Neuronal stem cell (in vitro differentiated cells): ENCODE measurements around the gene OSGIN1.

Experiments used
- DNase-seq: peaks from one replicate; pipeline ENCODE4 v3.0.0-alpha.2; 2013; ENCODE audit warnings: low spot score
- H2AFZ ChIP-seq: one replicate; pipeline ENCODE4 v1.6.1; 2013; ENCODE audit warnings: mild to moderate bottlenecking, low read length, inconsistent platforms
- H2AK5ac ChIP-seq: 2 replicates; pipeline ENCODE4 v1.6.1; 2013; ENCODE audit warnings: low read depth, mild to moderate bottlenecking, inconsistent platforms, low read length, moderate library complexity, mixed read lengths
- H2BK120ac ChIP-seq: 2 replicates; pipeline ENCODE4 v1.6.1; 2013; ENCODE audit warnings: low read depth, mild to moderate bottlenecking, inconsistent platforms, low read length, moderate library complexity, mixed read lengths
- H2BK12ac ChIP-seq: one replicate; pipeline ENCODE4 v1.6.1; 2013; ENCODE audit warnings: low read length, inconsistent platforms
- H2BK15ac ChIP-seq: 2 replicates; pipeline ENCODE4 v1.6.1; 2013; ENCODE audit warnings: mild to moderate bottlenecking, low read length, inconsistent platforms, mixed read lengths
- H2BK5ac ChIP-seq: one replicate; pipeline ENCODE4 v1.6.1; 2013; ENCODE audit warnings: inconsistent platforms, mild to moderate bottlenecking, low read length, moderate library complexity
- H3K14ac ChIP-seq: one replicate; pipeline ENCODE4 v1.6.1; 2013; ENCODE audit warnings: low read length, inconsistent platforms
- H3K18ac ChIP-seq: 2 replicates; pipeline ENCODE4 v1.6.1; 2013; ENCODE audit warnings: low read length, inconsistent platforms
- H3K23ac ChIP-seq: 2 replicates; pipeline ENCODE4 v1.6.1; 2013; ENCODE audit warnings: low read depth, mild to moderate bottlenecking, mixed read lengths, low read length, inconsistent platforms; ENCODE audit not compliant: poor library complexity
- H3K27ac ChIP-seq: replicated peaks from 3 replicates; pipeline ENCODE4 v1.5.1; 2013; ENCODE audit warnings: low read length, inconsistent platforms
- H3K27me3 ChIP-seq, 3 experiments: 2 replicates each; pipeline ENCODE4 v1.6.1; 2013; ENCODE audit warnings: low read length in 3 of 3, mild to moderate bottlenecking in 2 of 3, inconsistent platforms in 1 of 3, low read depth in 1 of 3, mixed read lengths in 1 of 3, moderate library complexity in 1 of 3; ENCODE audit not compliant: control insufficient read depth in 3 of 3, insufficient read depth in 3 of 3
- H3K36me3 ChIP-seq, 2 donors: replicated peaks in 1 of 2; 2 replicates each; pipeline ENCODE4 v1.6.1; 2013; ENCODE audit warnings: low read length in 2 of 2; ENCODE audit not compliant: control insufficient read depth in 2 of 2, insufficient read depth in 2 of 2
- H3K4ac ChIP-seq: 2 replicates; pipeline ENCODE4 v1.6.1; 2013; ENCODE audit warnings: inconsistent platforms, mild to moderate bottlenecking, low read length, moderate library complexity
- H3K4me1 ChIP-seq, 2 donors: 1 replicate in 1 of 2; 2 replicates in 1 of 2; pipeline ENCODE4 v1.6.1; 2013; ENCODE audit warnings: low read length in 2 of 2, low read depth in 1 of 2; ENCODE audit not compliant: control insufficient read depth in 2 of 2, insufficient read depth in 1 of 2
- H3K4me2 ChIP-seq: one replicate; pipeline ENCODE4 v1.6.1; 2013; ENCODE audit warnings: mild to moderate bottlenecking, low read length, inconsistent platforms; ENCODE audit not compliant: insufficient read depth, poor library complexity, severe bottlenecking
- H3K4me3 ChIP-seq, 2 donors: 2 replicates each; pipeline ENCODE4 v1.5.1; 2013; ENCODE audit warnings: low read length in 2 of 2, mild to moderate bottlenecking in 2 of 2, inconsistent platforms in 1 of 2, moderate library complexity in 1 of 2
- H3K79me1 ChIP-seq: one replicate; pipeline ENCODE4 v1.6.1; 2013; ENCODE audit warnings: low read depth, mild to moderate bottlenecking, inconsistent platforms, low read length, moderate library complexity
- H3K9ac ChIP-seq: one replicate; pipeline ENCODE4 v1.6.1; 2013; ENCODE audit warnings: mild to moderate bottlenecking, low read depth, low read length, inconsistent platforms; ENCODE audit not compliant: poor library complexity
- H3K9me3 ChIP-seq, 2 donors: replicated peaks in 1 of 2; 2 replicates each; pipeline versions ENCODE3 to v1.6.1; 2013; ENCODE audit warnings: low read length in 2 of 2, mild to moderate bottlenecking in 2 of 2, inconsistent platforms in 1 of 2, low read depth in 1 of 2, mixed read lengths in 1 of 2, moderate library complexity in 1 of 2; ENCODE audit not compliant: control insufficient read depth in 2 of 2, insufficient read depth in 1 of 2
- H4K8ac ChIP-seq: one replicate; pipeline ENCODE4 v1.6.1; 2013; ENCODE audit warnings: low read depth, mild to moderate bottlenecking, inconsistent platforms, low read length, moderate library complexity
- H4K91ac ChIP-seq: one replicate; pipeline ENCODE4 v1.6.1; 2013; ENCODE audit warnings: low read length, low read depth, mild to moderate bottlenecking, inconsistent platforms; ENCODE audit not compliant: poor library complexity
- WGBS, 2 donors: extraction: QIAGEN DNeasy Blood & Tissue Kit; methylation state at CpG; one replicate each; pipeline ENCODE4 v1.1.7; 2013; ENCODE audit warnings: missing lambda C conversion rate in 2 of 2, mixed read lengths in 1 of 2; ENCODE audit not compliant: insufficient read length in 2 of 2, insufficient replicate concordance in 1 of 2; ENCODE audit errors: extremely low coverage in 2 of 2; 5-methylcytosine and 5-hydroxymethylcytosine counted together

OSGIN1 gene

DNA sequence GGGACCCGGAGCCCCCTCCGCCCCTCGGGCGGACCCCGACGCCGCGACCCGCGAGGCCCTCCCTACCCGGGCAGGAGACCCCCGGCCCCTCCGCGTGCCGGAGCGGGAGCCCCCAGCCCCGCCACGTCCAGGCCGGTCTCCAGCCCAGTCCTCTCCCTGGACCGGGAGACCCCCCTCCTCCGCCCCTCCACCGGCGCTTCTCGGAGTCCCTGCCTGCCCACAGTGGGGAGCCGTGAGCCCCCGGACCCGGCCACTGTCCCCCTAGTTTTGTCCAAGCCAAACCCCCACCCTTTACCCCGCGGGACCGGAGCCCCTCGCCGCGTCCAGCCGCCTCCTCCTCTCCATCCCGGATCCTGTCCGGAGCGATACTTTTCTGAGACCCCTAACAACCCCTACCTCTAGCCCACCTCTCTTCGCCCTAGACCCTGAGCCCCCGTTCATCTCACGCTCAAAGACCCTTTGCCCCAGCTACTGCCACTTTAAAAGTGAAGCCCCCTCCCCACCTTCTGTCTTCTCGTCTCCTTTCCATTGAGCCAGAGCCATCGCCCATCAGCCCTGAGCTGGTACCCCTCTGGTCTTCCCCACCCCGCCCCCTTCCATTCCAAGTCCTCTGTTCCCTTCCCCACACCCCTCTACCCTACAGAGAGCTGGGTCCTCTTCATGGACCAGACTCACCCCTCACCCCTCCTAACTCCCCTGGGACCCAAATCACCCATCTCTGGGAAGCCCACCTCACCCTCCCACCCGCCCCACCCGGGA lies 16.0 kb downstream of the OSGIN1 start:
- H4K91ac ChIP-seq: no peak overlapping the region
- peaks cover 2% of the 10 kb centered on the region for H3K79me1 ChIP-seq
- H2BK120ac ChIP-seq: no peak overlapping the region
- WGBS, 2 donors: no CpG with 5 or more reads among the region's 45 CpGs
- no peak overlapping the region for H4K8ac ChIP-seq
- no peak overlapping the region for H3K27ac ChIP-seq
- no peak overlapping the region for H2BK5ac ChIP-seq
- peaks cover 0 to 2% (median 0%) of the 10 kb centered on the region in 3 experiments for H3K27me3 ChIP-seq
- H3K18ac ChIP-seq: peak overlapping the region; percentile 74
- H3K4me3 ChIP-seq: peak overlapping the region; percentile 53 to 83
- H3K4me1 ChIP-seq: peaks cover 8 to 10% of the 10 kb centered on the region in 2 donors
- peak overlapping the region; percentile 92 for H2AFZ ChIP-seq
- H2BK12ac ChIP-seq: no peak overlapping the region
- no peaks in the 10 kb centered on the region for H3K9me3 ChIP-seq
- H2AK5ac ChIP-seq: peak overlapping the region; percentile 95
- no peak overlapping the region for H3K14ac ChIP-seq
- H2BK15ac ChIP-seq: peak overlapping the region; percentile 84
- peak overlapping the region; percentile 67 for H3K9ac ChIP-seq
- no peak overlapping the region for H3K4ac ChIP-seq
- H3K4me2 ChIP-seq: peak overlapping the region; percentile 97
- peak overlapping the region; percentile 78 for H3K23ac ChIP-seq
- no peak for DNase-seq
- no peaks in the 10 kb centered on the region for H3K36me3 ChIP-seq

DNA sequence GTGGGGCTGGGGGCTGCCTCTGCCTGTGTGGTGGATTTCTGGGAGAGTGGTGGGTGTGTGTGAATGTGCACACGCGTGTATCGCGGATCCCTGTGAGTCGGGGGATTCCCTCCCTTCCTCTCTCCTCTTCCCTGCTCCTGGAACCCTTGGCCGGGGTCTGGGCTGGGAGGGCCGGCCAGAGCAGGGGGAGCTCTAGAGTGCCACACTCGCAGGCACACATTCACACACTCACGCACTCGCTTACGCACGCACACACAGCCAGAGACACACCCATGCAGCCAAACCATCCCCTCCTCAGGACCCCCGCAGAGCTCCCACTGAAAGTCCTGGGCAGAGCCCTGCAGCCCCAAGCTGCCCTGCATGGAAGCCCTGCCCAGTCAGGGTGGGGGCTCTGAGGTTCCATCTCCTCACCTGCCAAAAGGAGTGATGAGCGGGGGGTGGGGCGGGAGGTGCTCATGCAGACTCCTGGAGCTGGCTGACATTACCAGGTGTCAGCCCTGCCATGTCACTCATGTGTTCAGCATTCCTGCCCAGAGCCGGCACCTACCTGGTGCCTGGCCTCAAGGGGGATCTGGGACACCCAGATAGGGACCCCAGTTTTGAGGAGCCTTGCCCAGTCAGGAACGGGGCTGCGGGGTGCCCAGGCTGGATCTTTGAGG lies 16.9 kb downstream of the OSGIN1 start:
- no peak for DNase-seq
- WGBS, 2 donors: no CpG with 5 or more reads among the region's 18 CpGs
- Histone ChIP-seq H2BK5ac (no peak overlapping the region), H3K36me3 (no peaks in the 10 kb centered on the region), H3K4ac (no peak overlapping the region), H2BK15ac (no peak overlapping the region), H3K18ac (peak overlapping the region; percentile 31), H3K9me3 (no peaks in the 10 kb centered on the region), H3K79me1 (peaks cover 2% of the 10 kb centered on the region), H3K27me3 (peaks cover 0 to 2% (median 0%) of the 10 kb centered on the region in 3 experiments), H3K4me1 (peaks cover 8 to 10% of the 10 kb centered on the region in 2 donors), H3K27ac (no peak overlapping the region), H2AK5ac (peak overlapping the region; percentile 95), H4K91ac (no peak overlapping the region), H3K4me2 (peak overlapping the region; percentile 97), H4K8ac (no peak overlapping the region), H3K4me3 (peak overlapping the region in 1 of 2 donors; percentile 53), H2BK12ac (no peak overlapping the region), H3K23ac (peak overlapping the region; percentile 44), H3K14ac (no peak overlapping the region), H3K9ac (peak overlapping the region; percentile 75), H2BK120ac (no peak overlapping the region), H2AFZ (peak overlapping the region; percentile 39)

DNA sequence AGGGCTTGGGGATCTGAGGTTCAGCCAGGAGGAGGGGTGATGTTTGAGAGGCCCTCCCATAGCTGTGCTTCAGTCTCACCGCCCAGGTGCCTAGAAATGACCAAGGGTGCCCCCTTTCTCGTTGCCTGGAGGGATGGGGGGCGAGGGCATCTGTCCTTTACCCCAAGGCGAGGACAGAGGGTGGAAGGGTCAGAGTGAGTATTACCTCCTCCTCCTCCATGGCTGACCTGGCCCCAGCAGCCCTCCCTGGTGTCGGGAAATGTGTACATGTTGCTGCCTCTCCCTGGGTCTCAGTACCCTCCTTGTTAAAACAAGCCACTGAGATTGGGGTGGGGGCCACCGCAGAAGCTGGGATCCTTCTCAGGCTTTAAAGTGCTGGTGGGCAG lies 17.4 kb downstream of the OSGIN1 start:
- Histone ChIP-seq H3K4ac (no peak overlapping the region), H3K79me1 (peaks cover 2% of the 10 kb centered on the region), H3K23ac (peak overlapping the region; percentile 44), H2BK120ac (no peak overlapping the region), H3K9ac (no peak overlapping the region), H2AK5ac (peak overlapping the region; percentile 95), H3K4me3 (no peak overlapping the region), H3K4me1 (peaks cover 8 to 10% of the 10 kb centered on the region in 2 donors), H2AFZ (no peak overlapping the region), H3K4me2 (no peak overlapping the region), H3K27ac (no peak overlapping the region), H3K18ac (peak overlapping the region; percentile 81), H2BK15ac (no peak overlapping the region), H3K36me3 (no peaks in the 10 kb centered on the region), H4K91ac (no peak overlapping the region), H3K14ac (no peak overlapping the region), H2BK5ac (no peak overlapping the region), H3K9me3 (no peaks in the 10 kb centered on the region), H3K27me3 (peaks cover 0 to 2% (median 0%) of the 10 kb centered on the region in 3 experiments), H4K8ac (no peak overlapping the region), H2BK12ac (no peak overlapping the region)
- no CpG with 5 or more reads among the region's 6 CpGs for WGBS, 2 donors
- DNase-seq: no peak
